Peyer's patch (tissue), 4 donors: ENCODE measurements around the gene RELT.

Experiments
- POLR2A ChIP-seq, 2 donors: fragments of 450-650 bp; IDR thresholded peaks; one replicate each; pipeline ENCODE4 v1.5.1; 2017; ENCODE audit warnings: antibody characterized with exemption in 2 of 2, mild to moderate bottlenecking in 2 of 2, moderate library complexity in 2 of 2
- TF ChIP-seq, protein P1 (sequence below), 6 experiments: fragments of 450-650 bp in 4 of 6; fragments of 200-600 bp in 2 of 6; sonication (generic) in 1 of 6; IDR thresholded peaks; one replicate each; pipeline ENCODE4 v1.5.1; 2017 to 2019; ENCODE audit warnings: antibody characterized with exemption in 6 of 6, mild to moderate bottlenecking in 3 of 6, moderate library complexity in 1 of 6

DNA sequence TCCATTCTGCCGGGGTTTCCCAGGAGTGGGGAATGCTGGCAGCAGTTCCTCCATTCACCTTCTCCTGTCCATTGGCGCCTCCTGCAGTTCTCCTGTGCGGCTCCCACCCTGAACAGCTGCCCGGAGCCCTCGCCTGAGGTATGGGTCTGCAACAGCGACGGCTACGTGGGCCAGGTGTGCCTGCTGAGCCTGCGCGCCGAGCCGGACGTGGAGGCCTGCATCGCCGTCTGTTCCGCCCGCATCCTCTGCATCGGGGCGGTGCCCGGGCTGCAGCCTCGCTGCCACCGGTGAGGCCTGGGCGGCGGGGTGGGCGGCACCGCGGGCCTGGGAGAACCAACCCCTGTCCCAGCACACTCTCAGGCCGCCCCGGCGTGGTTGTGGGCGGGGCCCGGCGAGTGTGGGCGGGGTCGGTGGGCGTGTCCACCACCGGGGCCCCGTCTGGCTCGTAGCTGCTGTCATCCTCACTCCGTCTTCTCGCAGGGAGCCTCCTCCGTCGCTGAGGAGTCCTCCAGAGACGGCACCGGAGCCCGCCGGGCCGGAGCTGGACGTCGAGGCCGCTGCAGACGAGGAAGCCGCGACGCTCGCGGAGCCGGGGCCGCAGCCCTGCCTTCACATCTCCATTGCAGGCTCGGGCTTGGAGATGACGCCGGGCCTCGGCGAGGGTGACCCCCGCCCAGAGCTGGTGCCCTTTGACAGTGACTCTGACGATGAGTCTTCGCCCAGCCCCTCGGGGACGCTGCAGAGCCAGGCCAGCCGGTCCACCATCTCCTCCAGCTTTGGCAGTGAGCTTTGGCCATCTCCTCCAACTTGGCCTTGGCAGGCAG, 14.0 kb upstream of the RELT start:
- TF ChIP-seq, protein P1, sequence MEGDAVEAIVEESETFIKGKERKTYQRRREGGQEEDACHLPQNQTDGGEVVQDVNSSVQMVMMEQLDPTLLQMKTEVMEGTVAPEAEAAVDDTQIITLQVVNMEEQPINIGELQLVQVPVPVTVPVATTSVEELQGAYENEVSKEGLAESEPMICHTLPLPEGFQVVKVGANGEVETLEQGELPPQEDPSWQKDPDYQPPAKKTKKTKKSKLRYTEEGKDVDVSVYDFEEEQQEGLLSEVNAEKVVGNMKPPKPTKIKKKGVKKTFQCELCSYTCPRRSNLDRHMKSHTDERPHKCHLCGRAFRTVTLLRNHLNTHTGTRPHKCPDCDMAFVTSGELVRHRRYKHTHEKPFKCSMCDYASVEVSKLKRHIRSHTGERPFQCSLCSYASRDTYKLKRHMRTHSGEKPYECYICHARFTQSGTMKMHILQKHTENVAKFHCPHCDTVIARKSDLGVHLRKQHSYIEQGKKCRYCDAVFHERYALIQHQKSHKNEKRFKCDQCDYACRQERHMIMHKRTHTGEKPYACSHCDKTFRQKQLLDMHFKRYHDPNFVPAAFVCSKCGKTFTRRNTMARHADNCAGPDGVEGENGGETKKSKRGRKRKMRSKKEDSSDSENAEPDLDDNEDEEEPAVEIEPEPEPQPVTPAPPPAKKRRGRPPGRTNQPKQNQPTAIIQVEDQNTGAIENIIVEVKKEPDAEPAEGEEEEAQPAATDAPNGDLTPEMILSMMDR (IDR thresholded peaks at IDR 0.05): no peak
- no peak for TF ChIP-seq POLR2A (IDR thresholded peaks at IDR 0.05)
